Measurements from ENCODE around the gene RAB11B. TPM values are rescaled to one million over a fixed set of nuclear protein-coding genes. Genes with fewer than 3 reads are reported as not detected.

Gene RAB11B
- total and polyA plus RNA-seq, 2 of the 13 experiments (the other 11 are each of a cell fraction or from before 2014, with no cell fraction given): 6.0 to 28.4 TPM

- TF ChIP-seq HNF1B (CRISPR knock-in tag; IDR thresholded peaks at IDR 0.05): 0 out of 2 replicates have a peak, but pooled peaks have one; percentile 16
These were observed 6.0 kb downstream of the RAB11B start (continued) for GRCh38 chr19:8396185-8396562.

- WGBS (ENCODE audit: low lambda C conversion rate): 65% methylated on average over 16 of the region's 22 CpGs
- ChIA-PET CTCF (ENCODE audit: low intra/inter-chr PET ratio, low total read pairs) (interaction anchor here (1.5 to 2.7 kb wide), 2 partner anchors 42 to 49 kb away, joined by 5 to 35 read pairs; no protein-coding TSS in a partner anchor), POLR2A (no interaction called here)
- DNase-seq (ENCODE audit: low spot score) (peak; percentile 35), ATAC-seq (peak; percentile 48), FAIRE-seq (peak; percentile 23)
- no peak overlapping the region for H3K4me2 ChIP-seq (ENCODE audit: low read depth, low read length)
- in situ Hi-C loops (cut with HindIII; ENCODE audit: extremely low pct_ligation_motif_present, low pct_unique_long_range_greater_than_20kb): loop anchor here (5.0 kb wide), 1 partner anchor 44 kb away; no protein-coding TSS in a partner anchor
- peaks cover 0 to 7% of the 10 kb centered on the region in 2 experiments; a peak in 1 of 5 replicates for H3K36me3 ChIP-seq (replicated peaks in 1 of 2; ENCODE audit: control insufficient read depth in 1 of 2, insufficient read depth in 2 of 2, low read length in 2 of 2)
- H4K20me1 ChIP-seq (ENCODE audit: insufficient read depth, low read length): peaks cover 6% of the 10 kb centered on the region
- no TSS peak for BruUV-seq (replicated peaks)
- peaks cover 46% of the 10 kb centered on the region for H3K79me2 ChIP-seq (ENCODE audit: insufficient read depth, low read length)
- peaks cover 55% of the 10 kb centered on the region for H3K4me1 ChIP-seq (ENCODE audit: insufficient read depth, low read length)
- H3K27me3 ChIP-seq (ENCODE audit: control insufficient read depth in 1 of 2, insufficient read depth in 2 of 2, low read length in 2 of 2): no peaks in the 10 kb centered on the region
- intact Hi-C loops (cut with micrococcal nuclease; ENCODE audit: unreplicated experiment): loop anchor here (1.0 kb wide), 1 partner anchor 42 kb away; no protein-coding TSS in a partner anchor
- no peak overlapping the region for H3K27ac ChIP-seq (ENCODE audit: extremely low read length, insufficient read depth, low read length)
- H3K9ac ChIP-seq (ENCODE audit: insufficient read depth, low read depth, low read length): no peak overlapping the region
- no peak overlapping the region for H2AFZ ChIP-seq (ENCODE audit: low read length)
- H3K9me3 ChIP-seq (ENCODE audit: low read length): no peaks in the 10 kb centered on the region
- H3K4me3 ChIP-seq (replicated peaks in 1 of 3; ENCODE audit: insufficient read depth in 1 of 3, low read depth in 2 of 3, low read length in 3 of 3): no peak overlapping the region
- TF ChIP-seq SAP130 (CRISPR knock-in tag; IDR thresholded peaks at IDR 0.05; ENCODE audit: low read depth) (0 out of 2 replicates have a peak, but pooled peaks have one; percentile 18), ADNP (CRISPR knock-in tag; IDR thresholded peaks at IDR 0.05) (0 out of 2 replicates have a peak, but pooled peaks have one; percentile 41), ZNF3 (CRISPR knock-in tag; IDR thresholded peaks at IDR 0.05) (no peak), ZZZ3 (CRISPR knock-in tag; IDR thresholded peaks at IDR 0.05; ENCODE audit: borderline replicate concordance) (no peak), KLF12 (CRISPR knock-in tag; IDR thresholded peaks at IDR 0.05; ENCODE audit: borderline replicate concordance) (no peak), ELF4 (CRISPR knock-in tag; IDR thresholded peaks at IDR 0.05; ENCODE audit: borderline replicate concordance) (no peak), RAD21 (CRISPR knock-in tag; IDR thresholded peaks at IDR 0.05) (peak; percentile 71), HINFP (CRISPR knock-in tag; IDR thresholded peaks at IDR 0.05; ENCODE audit: low read depth) (no peak), RFX3 (CRISPR knock-in tag; IDR thresholded peaks at IDR 0.05) (no peak), FIP1L1 (IDR thresholded peaks at IDR 0.05; ENCODE audit: borderline replicate concordance, insufficient read depth, low read depth, low read length) (no peak), CTCF (CRISPR knock-in tag; IDR thresholded peaks at IDR 0.05) (peak; percentile 81), PRMT3 (CRISPR knock-in tag; IDR thresholded peaks at IDR 0.05; ENCODE audit: borderline replicate concordance, low read depth) (no peak), ZNF362 (CRISPR knock-in tag; IDR thresholded peaks at IDR 0.05; ENCODE audit: borderline replicate concordance) (no peak)
These were observed 6.5 kb downstream of the RAB11B start for GRCh38 chr19:8396563-8397203.
